HL-60 (cell line): Measurements from ENCODE around the gene FARSB.

Experiments
- GABPA ChIP-seq: IDR thresholded peaks from 2 replicates; pipeline ENCODE4 v1.6.1; 2012; ENCODE audit warnings: low read depth
- POLR2AphosphoS5 ChIP-seq: IDR thresholded peaks from 2 replicates; pipeline ENCODE4 v1.6.1; 2012; ENCODE audit warnings: low read depth
- REST ChIP-seq: IDR thresholded peaks from 2 replicates; pipeline ENCODE4 v1.6.1; 2012; ENCODE audit warnings: low read depth; ENCODE audit not compliant: insufficient replicate concordance
- SPI1 ChIP-seq: IDR thresholded peaks from 2 replicates; pipeline ENCODE4 v1.6.1; 2012; ENCODE audit warnings: low read depth, mild to moderate bottlenecking, borderline replicate concordance
- TF ChIP-seq, protein P1 (sequence below): IDR thresholded peaks from one replicate; pipeline ENCODE4 v1.5.1; 2011; ENCODE audit warnings: low read length, control low read depth, inconsistent platforms; ENCODE audit not compliant: insufficient read depth

GRCh38 chr2:222572751-222573174 lies 83.1 kb downstream of the FARSB start:
- TF ChIP-seq REST (no peak), POLR2AphosphoS5 (no peak), GABPA (no peak), SPI1 (no peak)
- TF ChIP-seq, protein P1, sequence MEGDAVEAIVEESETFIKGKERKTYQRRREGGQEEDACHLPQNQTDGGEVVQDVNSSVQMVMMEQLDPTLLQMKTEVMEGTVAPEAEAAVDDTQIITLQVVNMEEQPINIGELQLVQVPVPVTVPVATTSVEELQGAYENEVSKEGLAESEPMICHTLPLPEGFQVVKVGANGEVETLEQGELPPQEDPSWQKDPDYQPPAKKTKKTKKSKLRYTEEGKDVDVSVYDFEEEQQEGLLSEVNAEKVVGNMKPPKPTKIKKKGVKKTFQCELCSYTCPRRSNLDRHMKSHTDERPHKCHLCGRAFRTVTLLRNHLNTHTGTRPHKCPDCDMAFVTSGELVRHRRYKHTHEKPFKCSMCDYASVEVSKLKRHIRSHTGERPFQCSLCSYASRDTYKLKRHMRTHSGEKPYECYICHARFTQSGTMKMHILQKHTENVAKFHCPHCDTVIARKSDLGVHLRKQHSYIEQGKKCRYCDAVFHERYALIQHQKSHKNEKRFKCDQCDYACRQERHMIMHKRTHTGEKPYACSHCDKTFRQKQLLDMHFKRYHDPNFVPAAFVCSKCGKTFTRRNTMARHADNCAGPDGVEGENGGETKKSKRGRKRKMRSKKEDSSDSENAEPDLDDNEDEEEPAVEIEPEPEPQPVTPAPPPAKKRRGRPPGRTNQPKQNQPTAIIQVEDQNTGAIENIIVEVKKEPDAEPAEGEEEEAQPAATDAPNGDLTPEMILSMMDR, result no peak
